Measurements from ENCODE around the gene APOA1.

GRCh38 chr11:116871248-116871647 lies 33.8 kb upstream of the APOA1 start:
- TF ChIP-seq POLR2AphosphoS5 (IDR thresholded peaks at IDR 0.05; ENCODE audit: low read depth, low read length), result no peak
- no peak for TF ChIP-seq POLR2A (IDR thresholded peaks at IDR 0.05; ENCODE audit: low read depth, low read length)

All from GM12892 (cell line).